GM12878 (cell line): ENCODE results near the gene BCR. TPM values are rescaled to one million over a fixed set of nuclear protein-coding genes. Genes with fewer than 3 reads are reported as not detected.

Source experiments
- ATAC-seq: fragments of 200-7000 bp; cut with Tn5 transposase; 3 replicates; pipeline ENCODE4 v1.9.1; 2020; ENCODE audit warnings: mild to moderate bottlenecking, moderate library complexity
- BruUV-seq: library from RNA; stranded (reverse); fragments of 400-500 nt; replicated peaks from 2 replicates; lab custom pipeline; 2021; lab: Mats Ljungman, UMichigan
- CTCF ChIA-PET: fragments of 300-600 bp; sonication (Branson Sonifier 250); formaldehyde crosslinking; extraction: SDS; loops from one replicate; lab custom pipeline; 2021; ENCODE audit warnings: inconsistent platforms; lab: Yijun Ruan, JAX
- POLR2A ChIA-PET: fragments of 350-600 bp; formaldehyde crosslinking; extraction: SDS; loops from one replicate; lab custom pipeline; 2021; ENCODE audit warnings: inconsistent platforms; lab: Charles Lee
- RAD21 ChIA-PET: fragments of 300-600 bp; sonication (Branson Sonifier 250); formaldehyde crosslinking; loops from one replicate; lab custom pipeline; 2023; ENCODE audit warnings: antibody characterized with exemption; ENCODE audit not compliant: unreplicated experiment; lab: Charles Lee
- SMC1A ChIA-PET: fragments of 300-600 bp; sonication (Branson Sonifier 250); formaldehyde crosslinking; loops from one replicate; lab custom pipeline; 2023; ENCODE audit not compliant: unreplicated experiment, uncharacterized antibody; lab: Charles Lee
- DNase-seq: peaks from one replicate; pipeline ENCODE4 v3.0.0-alpha.2; 2011; ENCODE audit warnings: low read depth, low spot score
- FAIRE-seq: peaks from 3 replicates; lab custom pipeline; 2011; peaks lifted over from hg19 to GRCh38; lab: Jason Lieb, UNC
- H2AFZ ChIP-seq: 2 replicates; pipeline ENCODE4 v1.6.0; 2011; ENCODE audit warnings: low read depth, low read length, control low read depth; ENCODE audit not compliant: control insufficient read depth
- H3K27ac ChIP-seq: 2 replicates; pipeline ENCODE4 v1.5.1; 2011; ENCODE audit warnings: control low read depth; ENCODE audit not compliant: control insufficient read depth, insufficient read depth
- H3K27me3 ChIP-seq, 2 experiments: replicated peaks in 1 of 2; 2 replicates each; pipeline versions ENCODE4 v1.6.0 to v1.6.1; 2011; ENCODE audit warnings: low read length in 1 of 2; ENCODE audit not compliant: control insufficient read depth in 2 of 2, insufficient read depth in 2 of 2
- H3K36me3 ChIP-seq, 2 experiments: 2 replicates each; pipeline ENCODE4 v1.5.1; 2011; ENCODE audit warnings: low read length in 1 of 2; ENCODE audit not compliant: control insufficient read depth in 2 of 2, insufficient read depth in 2 of 2
- H3K4me1 ChIP-seq: 2 replicates; pipeline ENCODE4 v1.6.1; 2011; ENCODE audit warnings: mild to moderate bottlenecking, low read length, moderate library complexity, mixed read lengths; ENCODE audit not compliant: control insufficient read depth, insufficient read depth
- H3K4me2 ChIP-seq: 2 replicates; pipeline ENCODE4 v1.6.0; 2011; ENCODE audit warnings: control low read depth; ENCODE audit not compliant: control insufficient read depth, insufficient read depth
- H3K4me3 ChIP-seq: fragments of 200-600 bp; sonication (generic); 2 replicates; pipeline ENCODE4 v1.5.1; 2016
- H3K79me2 ChIP-seq: 2 replicates; pipeline ENCODE4 v1.6.0; 2011; ENCODE audit warnings: low read length; ENCODE audit not compliant: control insufficient read depth, insufficient read depth
- H3K9ac ChIP-seq: 2 replicates; pipeline ENCODE4 v1.8.0; 2011; ENCODE audit warnings: low read length, control low read depth, mixed read lengths; ENCODE audit not compliant: control insufficient read depth, insufficient read depth
- H3K9me3 ChIP-seq: replicated peaks from 3 replicates; pipeline ENCODE4 v1.5.1; 2011; ENCODE audit warnings: mild to moderate bottlenecking, low read length; ENCODE audit not compliant: control insufficient read depth, insufficient read depth
- H4K20me1 ChIP-seq: 2 replicates; pipeline ENCODE4 v1.6.0; 2011; ENCODE audit not compliant: control insufficient read depth, insufficient read depth
- BCL11A ChIP-seq: IDR thresholded peaks from 2 replicates; pipeline ENCODE4 v1.6.1; 2011; ENCODE audit warnings: low read depth, low read length
- BMI1 ChIP-seq: fragments of 450-650 bp; IDR thresholded peaks from 2 replicates; pipeline ENCODE4 v1.6.1; 2016; ENCODE audit warnings: mild to moderate bottlenecking, moderate library complexity, borderline replicate concordance
- CHD4 ChIP-seq: fragments of 200-600 bp; sonication (generic); IDR thresholded peaks from 2 replicates; pipeline ENCODE4 v1.6.1; 2016; ENCODE audit warnings: mild to moderate bottlenecking
- MTA2 ChIP-seq: fragments of 450-650 bp; IDR thresholded peaks from 2 replicates; pipeline ENCODE4 v1.6.1; 2016; ENCODE audit warnings: low read depth, mild to moderate bottlenecking, moderate library complexity
- PKNOX1 ChIP-seq: fragments of 450-650 bp; IDR thresholded peaks from 2 replicates; pipeline ENCODE4 v1.6.1; 2016; ENCODE audit warnings: mild to moderate bottlenecking
- PML ChIP-seq: IDR thresholded peaks from 2 replicates; pipeline ENCODE4 v1.6.1; 2012; ENCODE audit warnings: low read length, inconsistent platforms
- POLR2AphosphoS2 ChIP-seq: IDR thresholded peaks from 2 replicates; pipeline ENCODE4 v1.6.1; 2011; ENCODE audit warnings: low read depth, mild to moderate bottlenecking, low read length, improper control_type of control experiment, moderate library complexity
- RAD51 ChIP-seq: fragments of 450-650 bp; IDR thresholded peaks from 2 replicates; pipeline ENCODE4 v1.6.1; 2016; ENCODE audit warnings: moderate library complexity, mild to moderate bottlenecking, inconsistent platforms
- SIN3A ChIP-seq: IDR thresholded peaks from 2 replicates; pipeline ENCODE4 v1.6.1; 2012; ENCODE audit warnings: low read depth, low read length, improper control_type of control experiment
- SKIL ChIP-seq: fragments of 450-650 bp; IDR thresholded peaks from 2 replicates; pipeline ENCODE4 v1.6.1; 2017; ENCODE audit warnings: mild to moderate bottlenecking, low read depth, inconsistent platforms; ENCODE audit not compliant: poor library complexity, severe bottlenecking
- SREBF1 ChIP-seq: IDR thresholded peaks from 2 replicates; pipeline ENCODE4 v1.6.1; 2012; ENCODE audit warnings: mild to moderate bottlenecking, low read length
- STAT3 ChIP-seq: IDR thresholded peaks from 2 replicates; pipeline ENCODE4 v1.6.1; 2011; ENCODE audit warnings: low read depth, low read length, improper control_type of control experiment
- ZNF207 ChIP-seq: fragments of 450-650 bp; IDR thresholded peaks from 2 replicates; pipeline ENCODE4 v1.6.1; 2014; ENCODE audit warnings: antibody characterized with exemption, mild to moderate bottlenecking, borderline replicate concordance
- WGBS: methylation state at CpG from one replicate; pipeline ENCODE4 v1.1.6; 2016; ENCODE audit warnings: low lambda C conversion rate; ENCODE audit not compliant: insufficient replicate concordance, insufficient coverage; ENCODE audit errors: missing lambda C conversion rate; 5-methylcytosine and 5-hydroxymethylcytosine counted together
- in situ Hi-C: fragments of 300-500 bp; cut with MboI; formaldehyde crosslinking; loops from 9 replicates; pipeline ENCODE4 v1.14.3; 2018; ENCODE audit warnings: mixed read lengths
- intact Hi-C: fragments of 100-400 bp; cut with micrococcal nuclease; formaldehyde crosslinking; loops from one replicate; pipeline ENCODE4 v1.14.2; 2022; ENCODE audit not compliant: unreplicated experiment
- polyA plus RNA-seq, 11 experiments: library from polyadenylated mRNA; depleted of rRNA in 4 of 11; unstranded in 6 of 11; stranded (reverse) in 5 of 11; fragments of >200 nt; fragmentation: Nextera tagmentation in 4 of 11; fragmentation: Illumina TruSeq in 1 of 11; extraction: Ambion mirVana in 4 of 11; extraction: Trizol in 1 of 11; gene quantifications; 1 replicate in 1 of 11; 2 replicates in 10 of 11; pipeline versions ENCODE4 v1.2.1 to v1.2.3, GENCODE V29; 2011 to 2016; ENCODE audit warnings: inconsistent platforms in 2 of 11, missing spikeins in 2 of 11, low read depth in 1 of 11
- total RNA-seq, 4 experiments: library from RNA; depleted of rRNA in 3 of 4; stranded (reverse); fragments of >200 nt in 3 of 4; fragmentation: Illumina TruSeq in 1 of 4; extraction: Trizol in 1 of 4; gene quantifications; 2 replicates each; pipeline versions ENCODE4 v1.2.1 to v1.2.3, GENCODE V29; 2013 to 2021

BCR gene
- total and polyA plus RNA-seq, 10 of the 15 experiments (the other 5 are each of a cell fraction or from before 2014, with no cell fraction given): 1.7 to 64.7 (median 18.4) TPM

GRCh38 chr22:23213581-23214334, 33.4 kb downstream of the BCR start:
- in situ Hi-C loops: no loop called here
- intact Hi-C loops: no loop called here
- TSS peak; percentile 29 for BruUV-seq
- Histone ChIP-seq H3K9ac (no peak overlapping the region), H2AFZ (no peak overlapping the region), H3K27me3 (no peaks in the 10 kb centered on the region), H3K4me1 (peaks cover 18% of the 10 kb centered on the region), H3K79me2 (peaks cover 8% of the 10 kb centered on the region), H3K4me3 (no peak overlapping the region), H3K4me2 (no peak overlapping the region), H3K27ac (no peak overlapping the region), H3K9me3 (no peaks in the 10 kb centered on the region), H4K20me1 (no peaks in the 10 kb centered on the region), H3K36me3 (peaks cover 0 to 6% of the 10 kb centered on the region in 2 experiments; a peak in 2 of 4 replicates)
- no peak for ATAC-seq
- no peak for FAIRE-seq
- ChIA-PET CTCF (interaction anchor here (1.0 to 2.0 kb wide), 2 partner anchors 13 to 30 kb away, joined by 3 to 5 read pairs; no protein-coding TSS in a partner anchor), SMC1A (no interaction called here), POLR2A (no interaction called here), RAD21 (no interaction called here)
- WGBS: 69% methylated on average over 11 of the region's 11 CpGs
- no peak for DNase-seq
- TF ChIP-seq SKIL: no peak
- TF ChIP-seq BCL11A: no peak
- no peak for TF ChIP-seq BMI1
- TF ChIP-seq SIN3A: no peak
- no peak for TF ChIP-seq RAD51
- TF ChIP-seq PKNOX1: no peak
- TF ChIP-seq POLR2AphosphoS2: no peak
- no peak for TF ChIP-seq MTA2
- no peak for TF ChIP-seq STAT3
- TF ChIP-seq ZNF207: no peak
- no peak for TF ChIP-seq PML
- TF ChIP-seq SREBF1: no peak
- TF ChIP-seq CHD4: no peak
